GM08714 (cell line): ENCODE data around the gene SPTAN1.
"Not testable (repeated sequence)": the region's sequence is repeated elsewhere in the genome, so short reads cannot be mapped to it uniquely, and the experiment has no call there.

Experiments
- H3K4me3 ChIP-seq: fragments of 200-500 bp; sonication (Bioruptor generic); 2 replicates; pipeline ENCODE4 v1.5.1; 2014; ENCODE audit warnings: mild to moderate bottlenecking, low read length, inconsistent platforms
- ZNF274 ChIP-seq: IDR thresholded peaks from 2 replicates; pipeline ENCODE4 v1.6.1; 2012; ENCODE audit warnings: mild to moderate bottlenecking, low read depth, low read length

Gene SPTAN1

DNA sequence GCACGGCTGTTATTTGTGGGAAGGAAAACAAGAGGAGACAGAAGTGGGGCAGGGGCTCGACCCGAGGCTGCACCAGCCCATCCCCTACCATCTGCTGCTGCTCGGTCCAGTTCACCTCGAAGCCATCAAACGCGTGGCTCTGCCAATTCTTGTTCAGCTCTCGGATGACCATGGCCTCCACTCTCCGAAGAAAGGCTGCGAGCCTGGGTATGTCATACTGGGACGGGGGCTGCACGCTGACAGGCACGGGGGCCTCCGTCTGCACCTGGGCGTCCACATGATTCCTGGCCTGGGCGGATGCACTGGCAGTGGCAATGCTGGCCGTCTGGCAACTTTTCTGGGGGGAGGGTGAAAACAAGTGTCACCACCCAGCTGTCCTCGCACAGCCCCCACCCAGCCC, 88.2 kb downstream of the SPTAN1 start:
- H3K4me3 ChIP-seq, result no peak overlapping the region
- no peak for TF ChIP-seq ZNF274

DNA sequence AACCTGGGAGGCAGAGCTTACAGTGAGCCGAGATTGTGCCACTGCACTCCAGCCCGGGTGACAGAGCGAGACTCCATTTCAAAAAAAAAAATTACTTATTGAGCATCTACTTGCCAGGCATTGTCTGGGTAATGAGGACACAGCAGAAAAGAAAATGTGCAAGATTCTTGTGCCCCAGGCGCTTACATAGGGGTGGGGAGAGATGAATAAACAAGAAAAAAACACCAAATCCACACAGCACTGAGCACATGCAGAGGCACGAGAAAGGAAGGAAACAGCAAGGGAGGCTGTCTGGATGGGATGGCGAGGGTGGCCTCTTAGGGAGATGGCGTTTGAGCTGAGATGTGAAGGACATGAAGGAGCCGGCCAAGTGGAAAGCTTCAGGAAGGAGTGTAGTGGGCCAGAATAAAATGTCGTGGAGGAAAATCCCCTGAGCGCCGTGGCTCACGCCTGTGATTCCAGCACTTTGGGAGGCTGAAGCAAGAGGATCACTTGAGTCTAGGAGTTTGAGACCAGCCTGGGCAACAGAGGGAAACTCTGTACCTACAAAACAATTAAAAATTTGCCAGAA, 90.4 kb downstream of the SPTAN1 start:
- no peak overlapping the region for H3K4me3 ChIP-seq
- TF ChIP-seq ZNF274, result no peak

DNA sequence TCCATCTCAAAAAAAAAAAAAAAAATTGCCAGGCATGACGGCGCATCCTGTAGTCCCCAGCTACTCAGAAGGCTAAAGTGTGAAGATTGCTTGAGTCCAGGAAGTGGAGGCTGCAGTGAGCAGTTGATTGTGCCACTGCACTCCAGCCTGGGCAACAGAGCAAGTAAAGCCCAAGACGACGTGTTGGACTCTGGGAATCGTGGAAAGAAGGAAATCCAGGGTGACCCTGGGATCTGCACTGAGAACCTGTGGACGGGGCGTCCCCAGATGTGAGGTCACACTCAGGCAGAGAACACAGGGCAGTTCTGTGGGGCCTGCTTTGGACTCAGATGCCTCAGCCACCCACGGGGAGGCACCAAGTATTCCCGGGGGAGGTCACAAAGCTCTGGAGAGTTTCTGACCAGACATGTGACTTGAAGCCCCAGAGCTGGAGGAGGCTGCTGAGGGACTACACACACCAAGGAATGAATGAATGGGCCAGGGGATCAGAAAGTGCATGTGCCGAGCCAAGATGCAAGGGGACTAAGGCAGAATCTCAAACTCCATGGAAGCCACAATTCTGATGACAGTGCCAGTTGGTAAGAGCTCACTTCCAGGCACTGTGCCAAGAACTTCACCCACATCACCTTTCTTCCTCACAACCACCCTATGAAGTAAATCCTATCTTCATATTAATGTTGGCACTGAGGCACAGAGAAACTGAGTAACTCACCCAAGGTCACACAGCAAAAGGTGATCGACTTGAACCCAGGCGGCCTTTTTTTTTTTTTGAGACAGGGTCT, 91.3 kb downstream of the SPTAN1 start:
- TF ChIP-seq ZNF274, result no peak
- H3K4me3 ChIP-seq, result no peak overlapping the region

DNA sequence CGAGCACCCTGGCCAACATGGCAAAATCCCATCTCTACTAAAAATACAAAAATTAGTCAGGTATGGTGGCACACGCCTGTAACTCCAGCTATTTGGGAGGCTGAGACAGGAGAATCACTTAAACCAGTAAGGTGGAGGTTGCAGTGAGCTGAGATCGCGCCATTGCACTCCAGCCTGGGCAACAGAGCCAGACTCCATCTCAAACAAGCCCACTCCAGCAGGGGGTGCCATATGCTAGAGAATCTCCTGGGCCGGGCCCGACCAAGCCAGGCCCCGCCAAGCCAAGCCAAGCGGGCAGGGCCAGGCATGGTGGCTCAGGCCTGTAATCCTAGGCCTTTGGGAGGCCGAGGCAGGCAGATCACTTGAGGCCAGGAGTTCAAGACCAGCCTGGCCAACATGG, 95.8 kb downstream of the SPTAN1 start:
- H3K4me3 ChIP-seq, result not testable (repeated sequence)

DNA sequence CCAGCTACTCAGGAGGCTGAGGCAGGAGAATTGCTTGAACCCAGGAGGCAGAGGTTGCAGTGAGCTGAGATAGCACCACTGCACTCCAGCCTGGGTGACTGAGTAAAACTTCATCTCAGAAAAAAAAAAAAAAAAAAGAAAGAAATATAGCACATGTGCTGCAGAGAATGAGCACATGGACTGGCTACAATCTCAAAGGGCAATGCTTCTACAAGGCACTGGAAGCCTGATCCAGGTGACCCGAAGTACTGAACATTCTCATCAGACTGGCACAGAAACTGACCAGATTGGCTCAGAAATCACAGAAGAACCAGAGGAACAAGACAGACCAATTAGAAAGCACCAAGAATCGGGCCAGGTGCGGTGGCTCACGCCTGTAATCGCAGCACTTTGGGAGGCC, 99.4 kb downstream of the SPTAN1 start:
- no peak for TF ChIP-seq ZNF274
- no peak overlapping the region for H3K4me3 ChIP-seq

DNA sequence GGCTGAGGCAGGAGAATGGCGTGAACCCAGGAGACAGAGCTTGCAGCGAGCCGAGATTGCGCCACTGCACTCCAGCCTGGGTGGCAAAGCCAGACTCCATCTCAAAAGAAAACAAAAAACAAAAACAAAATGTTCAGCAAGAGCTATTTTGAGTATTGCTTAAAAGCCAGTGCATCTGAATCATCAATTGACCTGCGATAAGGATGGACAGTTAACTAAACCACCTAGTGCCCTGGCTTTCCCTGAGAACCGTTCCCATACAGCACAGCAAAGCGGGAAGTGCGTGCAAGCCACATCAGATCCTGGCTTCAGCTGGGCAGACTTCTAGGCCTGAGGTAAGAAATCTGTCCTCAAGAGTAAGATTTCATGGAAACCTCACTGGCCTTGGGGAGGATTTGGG, 101.5 kb downstream of the SPTAN1 start:
- no peak overlapping the region for H3K4me3 ChIP-seq
- TF ChIP-seq ZNF274, result no peak

DNA sequence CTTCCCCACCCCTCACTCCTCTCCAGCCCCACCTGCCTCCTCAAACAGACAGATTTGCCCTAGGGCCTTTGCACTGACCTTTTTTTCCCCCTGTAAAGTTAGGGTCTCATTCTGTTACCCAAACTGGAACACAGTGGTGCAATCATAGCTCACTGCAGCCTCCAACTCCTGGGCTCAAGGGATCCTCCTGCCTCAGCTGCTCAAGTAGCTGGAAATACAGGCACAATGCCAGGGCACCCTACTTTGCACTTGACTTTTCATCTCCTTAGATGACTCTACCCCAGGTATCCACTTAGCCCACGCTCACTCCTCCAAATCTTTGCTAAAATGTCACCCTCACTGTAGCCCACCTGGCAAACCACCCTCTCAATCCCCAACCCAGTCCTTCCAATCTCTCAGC, 102.1 kb downstream of the SPTAN1 start:
- no peak overlapping the region for H3K4me3 ChIP-seq
- no peak for TF ChIP-seq ZNF274

DNA sequence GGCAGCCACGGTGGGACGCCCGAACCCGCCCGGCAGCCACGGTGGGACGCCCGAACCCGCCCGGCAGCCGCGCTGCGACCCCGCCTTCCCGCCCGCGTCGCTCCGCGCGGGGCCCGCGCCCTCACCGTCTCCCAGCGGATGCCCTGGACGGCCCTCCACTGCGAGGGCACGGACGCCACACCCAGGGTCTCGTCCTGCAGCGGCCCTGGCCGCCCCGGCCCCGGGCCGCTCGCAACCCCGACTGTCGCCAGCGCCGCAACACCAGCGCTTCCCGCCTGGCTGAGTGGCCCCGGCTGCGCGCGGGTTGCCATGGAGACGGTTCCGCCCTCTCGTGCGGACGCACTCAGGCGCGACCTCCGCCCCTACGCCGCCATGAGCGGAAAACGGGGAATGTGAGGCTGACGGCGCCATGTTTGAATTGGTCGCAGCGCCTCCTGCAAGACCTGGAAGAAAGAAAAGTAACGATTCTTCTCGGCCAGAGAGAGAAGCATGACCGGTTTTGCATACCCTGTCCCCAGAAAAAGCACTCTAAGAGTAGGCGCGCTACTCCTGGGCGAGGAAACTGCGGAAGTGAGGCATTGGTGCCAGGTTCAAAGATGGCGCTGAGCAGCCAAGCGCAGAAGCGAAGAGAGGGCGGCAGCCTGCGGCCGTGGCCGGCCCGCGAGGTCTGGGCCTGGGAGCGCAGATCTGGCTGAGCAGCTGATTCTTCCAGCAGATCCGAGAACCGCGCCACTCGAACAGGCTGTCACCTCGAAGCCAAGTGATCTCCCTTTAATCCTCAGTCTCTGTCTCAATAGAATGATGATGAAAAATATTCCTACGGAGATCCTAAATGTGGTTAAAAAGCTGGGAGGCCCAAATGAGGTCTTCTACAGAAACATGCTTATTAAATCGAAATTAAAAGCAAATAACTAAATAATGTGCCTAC, 104.3 kb downstream of the SPTAN1 start, which contains the start of gene DYNC2I2:
DYNC2I2 (minus strand) TSS at position 432 of the 928 bp plus-strand sequence; CDS start at position 311, 121 bp downstream.
- TF ChIP-seq ZNF274, result no peak
- peak within 1 kb of the TSS; percentile 73 for H3K4me3 ChIP-seq

DNA sequence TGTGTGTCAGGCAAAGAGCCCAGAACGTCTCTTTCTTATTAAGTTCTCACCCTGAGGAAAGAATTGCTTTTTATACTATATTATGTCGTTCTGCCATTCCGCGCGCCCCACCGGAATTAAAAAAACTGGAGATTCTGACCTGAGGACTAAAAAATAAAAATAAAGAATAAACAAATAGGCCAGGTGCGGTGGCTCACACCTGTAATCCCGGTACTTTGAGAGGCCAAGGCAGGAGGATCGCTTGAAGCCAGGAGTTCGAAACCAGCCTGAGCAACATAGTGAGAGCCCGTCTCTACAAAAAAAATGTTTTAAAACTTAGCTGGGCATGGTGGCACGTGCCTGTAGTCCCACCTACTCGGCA, 104.9 kb downstream of the SPTAN1 start:
- no peak for TF ChIP-seq ZNF274
- no peak overlapping the region for H3K4me3 ChIP-seq

DNA sequence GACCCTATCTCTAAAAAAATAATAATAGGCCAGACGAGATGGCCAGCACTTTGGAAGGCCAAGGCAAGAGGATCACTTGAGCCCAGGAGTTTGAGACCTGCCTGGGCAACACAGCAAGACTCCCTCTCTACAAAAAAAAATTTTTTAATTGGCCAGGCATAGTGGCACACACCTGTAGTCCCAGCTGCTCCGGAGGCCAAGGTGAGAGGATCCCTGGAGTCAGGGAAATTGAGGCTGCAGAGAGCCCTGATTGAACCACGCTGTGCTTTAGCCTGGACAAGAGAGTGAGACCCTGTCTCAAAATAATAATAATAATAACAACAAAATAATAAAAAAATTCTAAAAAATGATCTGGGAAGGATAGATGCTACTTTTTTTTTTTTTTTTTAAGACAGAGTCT, 105.4 kb downstream of the SPTAN1 start:
- H3K4me3 ChIP-seq, result no peak overlapping the region
- no peak for TF ChIP-seq ZNF274

DNA sequence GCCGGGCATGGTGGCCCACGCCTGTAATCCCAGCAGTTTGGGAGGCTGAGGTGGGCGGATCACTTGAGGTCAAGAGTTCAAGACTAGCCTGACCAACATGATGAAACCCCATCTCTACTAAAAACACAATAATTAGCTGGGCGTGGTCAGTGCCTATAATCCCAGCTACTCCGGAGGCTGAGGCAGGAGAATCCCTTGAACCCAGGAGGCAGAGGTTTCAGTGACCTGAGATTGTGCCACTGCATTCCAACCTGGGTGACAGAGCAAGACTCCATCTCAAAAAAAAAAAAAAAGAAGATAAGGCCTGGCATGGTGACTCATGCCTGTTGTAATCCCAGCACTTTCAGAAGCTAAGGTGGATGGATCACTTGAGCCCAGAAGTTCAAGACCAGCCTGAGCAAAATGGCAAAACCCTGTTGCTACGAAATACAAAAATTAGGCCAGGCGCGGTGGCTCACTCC, 114.1 kb downstream of the SPTAN1 start:
- H3K4me3 ChIP-seq, result not testable (repeated sequence)

DNA sequence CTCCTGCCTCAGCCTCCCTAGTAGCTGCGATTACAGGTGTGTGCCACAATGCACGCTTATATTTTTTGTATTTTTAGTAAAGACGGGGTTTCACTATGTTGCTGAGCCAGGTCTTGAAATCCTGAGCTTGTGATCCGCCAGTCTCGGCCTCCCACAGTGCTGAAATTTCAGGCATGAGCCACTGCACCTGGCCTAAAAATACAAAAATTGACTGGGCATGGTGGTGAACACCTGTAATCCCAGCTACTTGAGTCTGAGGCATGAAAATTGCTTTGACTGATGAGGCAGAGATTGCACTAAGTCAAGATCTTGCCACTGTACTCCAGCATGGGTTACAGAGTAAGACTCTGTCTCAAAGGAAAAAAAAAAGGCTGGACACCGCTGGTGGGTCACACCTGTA, 117.4 kb downstream of the SPTAN1 start:
- TF ChIP-seq ZNF274, result no peak
- no peak overlapping the region for H3K4me3 ChIP-seq

DNA sequence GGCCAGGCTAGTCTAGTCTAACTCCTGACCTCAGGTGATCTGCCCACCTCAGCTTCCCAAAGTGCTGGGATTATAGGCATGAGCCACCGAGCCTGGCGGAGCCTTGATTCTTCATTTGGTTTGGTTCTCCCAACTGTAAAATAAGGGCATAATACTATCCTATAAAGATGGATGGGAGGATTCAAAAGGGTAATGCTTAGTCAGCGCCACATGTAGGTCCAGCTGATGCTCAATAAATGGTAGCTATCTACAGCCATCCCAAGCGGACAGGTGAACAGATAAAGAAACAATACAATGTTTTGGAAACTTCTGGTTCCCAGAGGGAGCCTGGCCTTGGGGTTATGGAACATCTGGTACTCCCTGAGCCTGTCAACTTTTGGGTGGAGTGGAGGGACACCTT, 123.0 kb downstream of the SPTAN1 start:
- H3K4me3 ChIP-seq, result no peak overlapping the region
- no peak for TF ChIP-seq ZNF274

DNA sequence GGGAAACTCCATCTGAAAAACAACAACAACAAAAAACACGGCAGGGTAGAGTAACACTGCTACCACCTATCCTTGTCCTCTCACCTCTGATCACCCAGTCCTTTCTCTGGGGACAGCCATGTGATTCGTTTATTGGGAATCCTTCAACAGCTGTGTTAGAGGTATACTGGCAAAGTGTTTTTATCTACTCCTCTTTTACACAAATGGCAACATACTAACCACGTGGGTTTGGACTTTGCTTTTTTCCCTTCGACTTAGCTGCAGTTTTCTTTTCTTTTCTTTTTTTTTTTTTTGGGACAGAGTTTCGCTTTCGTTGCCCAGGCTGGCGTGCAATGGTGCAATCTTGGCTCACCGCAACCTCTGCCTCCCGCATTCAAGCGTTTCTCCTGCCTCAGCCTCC, 125.4 kb downstream of the SPTAN1 start:
- TF ChIP-seq ZNF274, result no peak
- no peak overlapping the region for H3K4me3 ChIP-seq
